Neural crest cell (in vitro differentiated cells): Measurements from ENCODE around the gene OR6C3. TPM values are rescaled to one million over a fixed set of nuclear protein-coding genes. Genes with fewer than 3 reads are reported as not detected.

Experiments used
- total RNA-seq: library from RNA; stranded (reverse); gene quantifications from 2 replicates; pipeline ENCODE4 v1.2.1, GENCODE V29; 2021

The OR6C3 gene
- total RNA-seq, 1 donor from 2014 or later: not detected

Other genes starting within 250 kb of the OR6C3 start
- gene OR9K2, start 204.3 kb upstream of the OR6C3 start, total RNA-seq: not detected in 2 replicates
- not detected in 2 replicates for gene OR10A7, start 109.7 kb upstream of the OR6C3 start, total RNA-seq
- gene OR6C74, start 86.1 kb upstream of the OR6C3 start, total RNA-seq: not detected in 2 replicates
- not detected in 2 replicates for gene OR6C6, start 34.2 kb upstream of the OR6C3 start, total RNA-seq
- gene OR6C1, start 16.4 kb upstream of the OR6C3 start, total RNA-seq: not detected in 2 replicates
- gene OR6C75, start 32.2 kb downstream of the OR6C3 start, total RNA-seq: not detected in 2 replicates
- gene OR6C65, start 69.8 kb downstream of the OR6C3 start, total RNA-seq: not detected in 2 replicates
- not detected in 2 replicates for gene OR6C76, start 95.5 kb downstream of the OR6C3 start, total RNA-seq
- gene OR6C2, start 113.3 kb downstream of the OR6C3 start, total RNA-seq: not detected in 2 replicates
- not detected in 2 replicates for gene OR6C70, start 139.4 kb downstream of the OR6C3 start, total RNA-seq
- not detected in 2 replicates for gene OR6C68, start 161.6 kb downstream of the OR6C3 start, total RNA-seq
- not detected in 2 replicates for gene OR6C4, start 218.9 kb downstream of the OR6C3 start, total RNA-seq
- gene OR2AP1, start 241.7 kb downstream of the OR6C3 start, total RNA-seq: not detected in 2 replicates